GM18870 (cell line): ENCODE data around the gene DNAJC15.

ENCODE experiments used
- ATAC-seq: cut with Tn5 transposase; IDR thresholded peaks from one replicate; pipeline ENCODE4 v1.9.1; 2021; ENCODE audit warnings: moderate library complexity; ENCODE audit not compliant: unreplicated experiment

Gene DNAJC15

GRCh38 chr13:43003010-43003409 lies 20.4 kb upstream of the DNAJC15 start:
- no peak for ATAC-seq

DNA sequence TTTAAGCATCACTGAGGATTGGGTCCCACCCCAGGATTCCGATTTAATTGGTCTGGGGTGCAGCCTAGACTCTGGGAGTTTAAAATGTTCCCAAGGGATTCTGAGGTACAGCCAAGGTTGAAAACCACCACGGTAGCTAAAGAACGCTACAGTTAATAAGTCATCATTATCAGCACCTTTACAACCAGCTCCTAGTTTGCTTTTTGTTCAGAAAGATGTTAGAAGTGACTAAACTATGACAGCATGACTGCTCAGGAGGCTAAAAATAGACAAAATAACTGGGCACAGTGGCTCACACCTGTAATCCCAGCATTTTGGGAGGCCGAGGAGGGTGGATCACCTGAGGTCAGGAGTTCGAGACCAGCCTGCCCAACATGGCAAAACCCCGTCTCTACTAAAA lies 19.7 kb upstream of the DNAJC15 start:
- ATAC-seq, result no peak

DNA sequence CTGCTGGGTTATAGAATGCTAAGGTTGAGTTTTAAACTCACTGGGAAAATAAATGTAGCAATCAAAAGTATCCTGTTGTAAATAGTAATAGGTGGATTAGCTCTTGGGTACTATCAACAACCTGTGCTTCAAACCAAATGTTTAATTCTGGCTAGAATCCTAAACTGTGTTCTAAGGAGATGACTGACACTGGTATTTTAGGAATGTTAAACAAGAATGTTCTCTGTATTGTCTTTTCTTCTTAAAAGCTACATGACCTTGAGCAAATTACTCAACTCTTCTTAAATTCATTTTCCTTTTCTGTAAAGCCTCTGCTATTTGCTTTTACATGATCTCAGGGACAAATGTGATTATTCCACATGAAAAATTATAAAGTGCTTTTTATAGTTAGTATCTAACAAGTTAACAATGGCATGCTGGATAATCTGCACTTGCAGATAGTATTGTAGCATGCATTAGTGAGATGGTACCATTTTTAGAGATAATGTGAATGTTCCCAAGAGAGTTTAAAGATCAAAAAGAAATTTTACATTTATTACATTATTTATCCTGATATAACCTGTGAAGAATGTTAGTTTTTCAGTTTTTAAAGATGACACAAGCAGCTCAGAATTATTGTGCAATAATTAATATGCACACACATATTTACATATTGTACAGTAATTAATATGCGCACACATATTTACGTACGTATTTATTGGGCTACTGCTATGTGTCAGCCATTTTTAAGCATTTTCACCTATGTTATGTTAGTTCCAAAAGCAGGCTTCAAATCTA lies 17.7 kb upstream of the DNAJC15 start:
- no peak for ATAC-seq

- no peak for ATAC-seq
Measured at GRCh38 chr13:43006893-43007631, 16.3 kb upstream of the DNAJC15 start.

DNA sequence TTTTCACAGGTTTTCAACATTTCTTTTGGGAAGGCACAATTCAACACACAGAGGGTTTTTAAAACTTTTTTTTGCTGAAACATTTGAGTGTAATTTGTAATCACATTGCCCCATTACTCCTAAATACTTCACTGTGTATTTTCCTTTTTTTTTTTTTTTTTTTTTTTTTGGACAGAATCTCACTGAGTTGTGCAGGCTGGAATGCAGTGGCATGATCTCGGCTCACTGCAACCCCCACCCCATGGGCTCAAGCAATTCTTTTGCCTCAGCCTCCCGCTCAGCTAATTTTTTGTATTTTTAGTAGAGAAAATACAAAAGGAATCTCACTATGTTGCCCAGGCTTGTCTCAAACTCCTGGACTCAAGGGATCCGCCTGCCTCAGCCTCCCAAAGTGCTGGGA lies 14.8 kb upstream of the DNAJC15 start:
- ATAC-seq, result no peak

GRCh38 chr13:43009506-43009905 lies 13.9 kb upstream of the DNAJC15 start:
- ATAC-seq, result no peak

DNA sequence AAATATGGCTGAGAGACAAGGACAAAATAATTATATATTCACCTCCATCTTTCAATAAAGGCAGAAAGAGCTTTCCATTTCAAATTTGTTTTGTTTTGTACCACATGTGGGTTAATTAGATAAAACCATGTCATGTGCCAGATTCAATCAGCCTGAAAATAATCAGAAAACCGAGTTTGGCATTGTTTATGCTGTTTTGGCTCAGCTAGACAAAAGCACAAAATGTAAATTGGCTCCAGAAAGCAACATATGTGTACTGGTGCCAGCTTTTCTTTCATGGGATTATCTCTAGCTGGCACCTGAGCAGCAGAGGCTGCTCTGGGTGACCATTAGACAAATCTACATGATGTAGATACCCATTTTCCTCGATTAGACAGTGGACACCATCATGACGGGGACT lies 9.2 kb upstream of the DNAJC15 start:
- no peak for ATAC-seq

GRCh38 chr13:43016226-43016625 lies 7.2 kb upstream of the DNAJC15 start:
- ATAC-seq, result no peak

DNA sequence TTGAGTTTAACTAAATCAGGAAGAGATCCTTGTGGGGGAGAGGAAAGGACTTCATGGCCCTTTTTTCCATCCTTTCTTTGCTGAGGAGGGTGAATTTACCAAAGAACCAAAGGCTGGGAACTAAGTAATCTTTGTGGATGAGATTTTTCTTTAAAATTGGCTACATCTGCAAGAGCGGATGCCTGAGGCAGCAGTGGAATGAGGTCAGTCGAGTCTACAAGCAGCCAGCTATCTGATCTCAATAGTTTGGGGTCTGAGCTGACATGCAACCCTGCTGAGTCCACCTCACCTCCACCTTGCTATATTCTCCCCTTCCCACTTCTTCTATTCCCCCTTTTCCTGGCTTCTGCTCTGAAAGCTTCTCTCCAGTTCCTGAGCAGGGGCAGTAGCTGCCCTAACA lies 3.6 kb upstream of the DNAJC15 start:
- ATAC-seq, result no peak

GRCh38 chr13:43020794-43021193 lies 2.6 kb upstream of the DNAJC15 start:
- no peak for ATAC-seq

- no peak for ATAC-seq
Measured at GRCh38 chr13:43021926-43022670, 1.3 kb upstream of the DNAJC15 start.

DNA sequence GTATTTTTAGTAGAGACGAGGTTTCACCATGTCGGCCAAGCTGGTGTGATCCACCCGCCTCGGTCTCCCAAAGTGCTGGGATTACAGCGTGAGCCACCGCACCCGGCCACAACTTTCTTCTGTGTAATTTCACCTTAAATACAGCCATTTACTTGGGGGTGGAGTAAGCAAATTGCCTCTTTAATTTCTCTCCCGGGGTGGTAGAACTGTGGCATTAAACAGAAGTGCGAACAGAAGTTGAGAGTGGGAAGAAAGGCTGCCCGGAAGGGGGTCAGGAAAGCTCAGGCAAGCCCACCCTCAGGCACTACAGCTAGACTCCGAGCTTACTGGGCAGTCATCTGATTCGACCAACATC lies 475 bp upstream of the DNAJC15 start:
- no peak for ATAC-seq

GRCh38 chr13:43026262-43026661 lies 2.9 kb downstream of the DNAJC15 start:
- no peak for ATAC-seq

- no peak for ATAC-seq
Measured at GRCh38 chr13:43030548-43030947, 7.2 kb downstream of the DNAJC15 start.

- ATAC-seq, result no peak
Measured at GRCh38 chr13:43031881-43032280, 8.5 kb downstream of the DNAJC15 start.

- ATAC-seq, result no peak
Measured at GRCh38 chr13:43033038-43033437, 9.7 kb downstream of the DNAJC15 start.

DNA sequence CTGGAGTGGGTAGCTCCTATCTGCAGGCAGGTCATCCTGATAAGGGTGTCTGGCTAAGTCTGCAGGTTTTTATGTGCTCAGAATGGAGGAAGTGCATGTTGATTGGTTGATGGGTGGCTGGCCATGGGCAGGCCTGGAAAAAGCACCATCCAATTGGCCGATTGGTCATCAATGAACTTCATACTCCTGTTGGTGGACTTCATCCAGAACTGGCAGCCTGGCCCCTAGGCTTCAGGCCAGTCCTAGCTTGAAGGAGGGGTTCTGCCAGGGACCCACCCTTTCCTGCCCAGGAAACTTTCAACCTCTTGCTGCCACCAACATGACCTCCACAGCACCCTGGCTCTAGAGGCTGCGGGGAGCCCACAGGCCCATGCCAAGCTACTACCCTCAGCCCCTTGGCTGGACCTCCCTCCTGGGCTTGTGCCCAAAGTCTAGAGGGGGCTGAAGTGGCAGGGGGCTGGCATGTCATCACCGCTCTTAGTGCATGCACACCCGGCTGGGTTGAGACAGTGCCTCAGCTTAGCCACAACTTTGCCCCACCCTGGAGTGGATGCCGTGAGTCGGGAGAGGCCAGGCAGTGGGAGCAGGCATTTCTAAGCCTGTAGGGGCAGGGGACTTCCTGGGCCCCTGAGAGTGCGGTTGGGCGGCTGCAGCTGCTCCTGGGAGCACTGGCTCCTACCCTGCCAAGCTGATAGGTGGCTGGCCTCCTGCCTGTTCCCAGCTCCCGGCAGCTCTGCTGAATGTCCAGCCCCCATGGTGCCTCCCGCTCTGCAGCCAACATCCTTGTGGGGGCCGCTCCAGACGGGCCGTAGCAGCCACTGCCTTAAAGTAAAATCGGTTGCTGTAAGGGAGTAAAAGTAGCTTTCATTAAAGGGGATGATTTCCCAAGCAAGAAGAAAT lies 13.2 kb downstream of the DNAJC15 start:
- no peak for ATAC-seq

DNA sequence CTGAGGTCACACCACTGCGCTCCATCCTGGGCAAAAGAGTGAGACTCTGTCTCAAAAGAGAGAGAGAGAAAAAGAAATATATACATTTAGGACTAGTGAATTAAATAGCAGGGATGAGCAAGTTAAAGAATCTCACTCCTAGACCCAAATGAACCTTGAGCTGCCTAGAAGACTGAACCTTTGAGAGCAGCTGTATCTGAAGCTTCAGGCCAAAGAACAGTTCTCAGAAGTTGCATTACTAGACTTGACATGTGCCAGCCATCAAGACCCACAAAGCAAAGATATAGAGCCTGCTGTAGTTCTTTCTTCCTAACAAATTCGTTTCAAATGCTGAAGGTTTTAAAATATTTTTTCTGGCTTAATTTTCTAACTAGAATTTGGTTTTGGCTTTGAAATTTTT lies 16.6 kb downstream of the DNAJC15 start:
- no peak for ATAC-seq

DNA sequence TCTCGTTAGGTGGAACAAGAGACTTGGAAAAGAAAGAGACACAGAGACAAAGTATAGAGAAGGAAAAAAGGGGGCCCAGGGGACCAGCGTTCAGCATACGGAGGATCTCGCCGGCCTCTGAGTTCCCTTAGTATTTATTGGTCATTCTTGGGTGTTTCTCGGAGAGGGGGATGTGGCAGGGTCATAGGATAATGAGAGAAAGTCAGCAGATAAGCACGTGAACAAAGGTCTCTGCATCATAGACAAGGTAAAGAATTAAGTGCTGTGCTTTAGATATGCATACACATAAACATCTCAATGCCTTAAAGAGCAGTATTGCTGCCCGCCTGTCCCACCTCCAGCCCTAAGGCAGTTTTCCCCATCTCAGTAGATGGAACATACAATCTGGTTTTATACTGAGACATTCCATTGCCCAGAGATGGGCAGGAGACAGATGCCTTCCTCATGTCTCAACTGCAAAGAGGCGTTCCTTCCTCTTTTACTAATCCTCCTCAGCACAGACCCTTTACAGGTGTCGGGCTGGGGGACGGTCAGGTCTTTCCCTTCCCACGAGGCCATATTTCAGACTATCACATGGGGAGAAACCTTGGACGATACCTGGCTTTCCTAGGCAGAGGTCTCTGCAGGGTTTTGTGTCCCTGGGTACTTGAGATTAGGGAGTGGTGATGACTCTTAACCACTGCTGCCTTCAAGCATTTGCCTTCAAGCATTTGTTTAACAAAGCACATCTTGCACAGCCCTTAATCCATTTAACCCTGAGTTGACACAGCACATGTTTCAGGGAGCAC lies 17.4 kb downstream of the DNAJC15 start:
- peak; percentile 13 for ATAC-seq

GRCh38 chr13:43041369-43041921 lies 18.1 kb downstream of the DNAJC15 start:
- peak; percentile 54 for ATAC-seq
